Adrenal gland (tissue), 5 donors: ENCODE measurements around the gene ZDHHC5.

Experiments used
- CTCF ChIP-seq, 6 experiments: fragments of 450-650 bp in 4 of 6; fragments of 200-600 bp in 2 of 6; sonication (generic) in 1 of 6; IDR thresholded peaks; 1 replicate in 5 of 6; 2 replicates in 1 of 6; pipeline versions ENCODE4 v1.5.1 to v1.8.0; 2016 to 2021; ENCODE audit warnings: antibody characterized with exemption in 6 of 6, mild to moderate bottlenecking in 2 of 6, moderate library complexity in 1 of 6
- POLR2A ChIP-seq, 2 donors: fragments of 450-650 bp; IDR thresholded peaks; one replicate each; pipeline ENCODE4 v1.6.1; 2017; ENCODE audit warnings: antibody characterized with exemption in 2 of 2, mild to moderate bottlenecking in 2 of 2, moderate library complexity in 1 of 2
- donor health status: DM: no; HTN: no; CAD: no.

DNA sequence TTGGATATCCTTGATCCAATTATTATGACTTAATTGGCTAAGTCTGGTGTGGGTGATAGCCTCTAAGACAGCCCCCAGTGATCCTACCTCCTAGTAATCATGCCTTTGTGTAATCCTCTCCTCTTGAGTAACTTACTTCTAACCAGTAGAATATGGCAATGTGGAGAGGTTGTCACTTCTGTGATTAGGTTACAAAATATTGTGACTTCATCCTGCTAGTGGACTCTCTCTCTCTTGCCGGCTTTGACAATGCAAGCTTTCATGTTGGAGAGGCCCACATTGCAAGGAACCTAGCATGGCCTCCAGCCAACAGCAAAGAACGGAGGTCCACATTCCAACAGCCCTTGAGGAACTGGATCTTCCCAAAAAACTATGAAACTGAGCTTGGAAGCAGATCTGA lies 37.7 kb upstream of the ZDHHC5 start:
- TF ChIP-seq POLR2A (IDR thresholded peaks at IDR 0.05) (no peak), CTCF (IDR thresholded peaks at IDR 0.05) (no peak)
